Stimulated activated naive CD8-positive, alpha-beta T cell treated with anti-CD3 and anti-CD28 coated beads, Interleukin-15, Interleukin-2, amounts not matched to agents 100 ng/mL and 50 ng/mL, for 24 hours (primary cell): ENCODE data around the gene PXK.
"Not testable (repeated sequence)": the region's sequence is repeated elsewhere in the genome, so short reads cannot be mapped to it uniquely, and the experiment has no call there.

Experiments
- H3K27ac Mint-ChIP-seq: one replicate; pipeline ENCODE4 v1.8.0; 2021; ENCODE audit warnings: mild to moderate bottlenecking, mixed read lengths
- H3K27me3 Mint-ChIP-seq: one replicate; pipeline ENCODE4 v1.8.0; 2021; ENCODE audit warnings: mixed read lengths
- H3K36me3 Mint-ChIP-seq: one replicate; pipeline ENCODE4 v1.8.0; 2021; ENCODE audit warnings: low read depth, mixed read lengths
- H3K4me1 Mint-ChIP-seq: one replicate; pipeline ENCODE4 v1.8.0; 2021; ENCODE audit warnings: low read depth, mixed read lengths
- H3K4me3 Mint-ChIP-seq: one replicate; pipeline ENCODE4 v1.8.0; 2021; ENCODE audit warnings: mild to moderate bottlenecking, mixed read lengths
- H3K9me3 Mint-ChIP-seq: one replicate; pipeline ENCODE4 v1.8.0; 2021; ENCODE audit warnings: mixed read lengths

PXK gene

GRCh38 chr3:58332575-58333188, at the start of gene PXK:
Gene PXK (plus strand): TSS chr3:58332892. CDS start chr3:58332989, 97 bp downstream.
- Mint-ChIP-seq H3K4me3 (peak within 1 kb of the TSS; percentile 98), H3K36me3 (peaks cover 10% of the 10 kb centered on the region), H3K27me3 (no peaks in the 10 kb centered on the region), H3K27ac (peak within 1 kb of the TSS; percentile 92), H3K4me1 (peaks cover 45% of the 10 kb centered on the region), H3K9me3 (no peaks in the 10 kb centered on the region)

DNA sequence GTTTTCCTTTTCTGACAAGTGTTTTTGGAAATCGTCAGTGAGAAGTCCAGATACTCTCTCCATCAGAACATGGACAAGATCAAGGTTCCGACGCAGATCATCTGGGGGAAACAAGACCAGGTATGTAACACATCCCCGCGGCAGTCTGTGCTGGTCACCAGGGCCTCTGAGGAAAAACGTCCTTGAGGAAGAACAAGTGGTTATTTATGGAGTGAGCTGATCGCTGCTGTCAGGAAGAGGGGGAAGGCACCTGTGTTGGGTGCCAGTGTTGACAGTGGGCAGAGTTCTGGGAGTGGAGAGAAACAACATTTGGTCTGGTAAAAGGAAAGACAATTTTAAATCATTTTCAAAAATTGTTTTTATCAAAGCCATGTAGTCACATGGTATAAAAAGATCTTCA, 47.4 kb upstream of the PXK start:
- no peak overlapping the region for H3K27ac Mint-ChIP-seq
- no peaks in the 10 kb centered on the region for H3K9me3 Mint-ChIP-seq
- H3K27me3 Mint-ChIP-seq: no peaks in the 10 kb centered on the region
- H3K36me3 Mint-ChIP-seq: peaks cover 36% of the 10 kb centered on the region
- H3K4me3 Mint-ChIP-seq: no peak overlapping the region
- H3K4me1 Mint-ChIP-seq: no peaks in the 10 kb centered on the region

- peaks cover 30% of the 10 kb centered on the region for H3K36me3 Mint-ChIP-seq
- no peak overlapping the region for H3K27ac Mint-ChIP-seq
- H3K27me3 Mint-ChIP-seq: no peaks in the 10 kb centered on the region
- H3K4me3 Mint-ChIP-seq: no peak overlapping the region
- H3K9me3 Mint-ChIP-seq: no peaks in the 10 kb centered on the region
- no peaks in the 10 kb centered on the region for H3K4me1 Mint-ChIP-seq
Observed at GRCh38 chr3:58287354-58287753, 45.3 kb upstream of the PXK start.

DNA sequence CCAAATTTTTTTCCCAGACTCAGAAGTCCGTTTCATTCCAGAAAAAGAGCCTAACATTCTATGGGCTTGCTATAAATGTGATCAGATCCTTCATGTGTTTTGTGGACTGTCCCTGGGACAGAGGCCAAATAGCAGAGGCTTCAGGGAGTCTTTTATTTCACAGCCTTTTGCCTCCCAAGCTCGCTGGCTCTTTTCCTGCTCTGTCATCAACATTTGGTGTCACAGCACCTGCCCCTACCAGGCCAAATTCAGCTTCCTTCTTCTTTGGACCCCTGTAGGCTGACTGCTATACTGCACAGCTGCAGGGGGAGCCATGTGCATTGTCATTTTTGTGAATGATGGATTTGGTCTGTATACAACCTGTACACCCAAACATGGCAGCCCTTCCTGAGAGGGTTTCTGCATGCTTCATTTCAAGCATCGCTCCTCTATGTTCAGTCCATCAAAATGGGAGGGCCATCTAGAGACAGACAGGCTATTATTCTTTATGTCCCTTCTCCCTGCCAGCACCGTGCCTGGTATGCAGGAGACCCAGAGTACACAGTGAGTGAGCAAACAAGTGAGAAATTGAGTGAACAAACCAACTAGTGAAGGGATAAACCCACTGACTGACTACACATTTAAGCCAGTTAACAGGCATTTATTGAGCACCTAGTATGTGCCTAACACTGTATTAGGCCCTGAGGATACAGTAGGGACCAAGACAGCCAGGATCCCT, 44.5 kb upstream of the PXK start:
- no peaks in the 10 kb centered on the region for H3K27me3 Mint-ChIP-seq
- no peak overlapping the region for H3K4me3 Mint-ChIP-seq
- H3K4me1 Mint-ChIP-seq: no peaks in the 10 kb centered on the region
- H3K9me3 Mint-ChIP-seq: no peaks in the 10 kb centered on the region
- H3K36me3 Mint-ChIP-seq: peaks cover 28% of the 10 kb centered on the region
- H3K27ac Mint-ChIP-seq: no peak overlapping the region

DNA sequence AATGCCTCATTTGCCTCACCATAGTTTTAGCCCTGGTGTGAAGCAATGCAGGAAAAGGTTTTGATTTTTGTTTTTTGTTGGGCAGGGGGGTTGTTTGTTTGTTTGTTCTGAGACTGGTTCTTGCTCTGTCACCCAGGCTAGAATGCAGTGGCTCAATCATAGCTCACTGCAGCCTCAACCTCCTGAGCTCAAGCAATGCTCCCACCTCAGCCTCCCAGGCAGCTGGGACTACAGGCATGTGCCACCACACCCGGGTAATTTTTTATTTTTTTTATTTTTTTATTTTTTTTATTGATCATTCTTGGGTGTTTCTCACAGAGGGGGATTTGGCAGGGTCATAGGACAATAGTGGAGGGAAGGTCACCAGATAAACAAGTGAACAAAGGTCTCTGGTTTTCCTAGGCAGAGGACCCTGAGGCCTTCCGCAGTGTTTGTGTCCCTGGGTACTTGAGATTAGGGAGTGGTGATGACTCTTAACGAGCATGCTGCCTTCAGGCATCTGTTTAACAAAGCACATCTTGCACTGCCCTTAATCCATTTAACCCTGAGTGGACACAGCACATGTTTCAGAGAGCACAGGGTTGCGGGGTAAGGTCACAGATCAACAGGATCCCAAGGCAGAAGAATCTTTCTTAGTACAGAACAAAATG, 43.6 kb upstream of the PXK start:
- not testable (repeated sequence) for H3K27ac Mint-ChIP-seq, H3K4me3 Mint-ChIP-seq, H3K27me3 Mint-ChIP-seq, H3K9me3 Mint-ChIP-seq, H3K4me1 Mint-ChIP-seq
- H3K36me3 Mint-ChIP-seq: peaks cover 23% of the 10 kb centered on the region

GRCh38 chr3:58290446-58290845, 42.2 kb upstream of the PXK start:
- H3K4me3 Mint-ChIP-seq, H3K9me3 Mint-ChIP-seq, H3K27ac Mint-ChIP-seq, H3K27me3 Mint-ChIP-seq, H3K4me1 Mint-ChIP-seq: not testable (repeated sequence)
- H3K36me3 Mint-ChIP-seq: peaks cover 16% of the 10 kb centered on the region

DNA sequence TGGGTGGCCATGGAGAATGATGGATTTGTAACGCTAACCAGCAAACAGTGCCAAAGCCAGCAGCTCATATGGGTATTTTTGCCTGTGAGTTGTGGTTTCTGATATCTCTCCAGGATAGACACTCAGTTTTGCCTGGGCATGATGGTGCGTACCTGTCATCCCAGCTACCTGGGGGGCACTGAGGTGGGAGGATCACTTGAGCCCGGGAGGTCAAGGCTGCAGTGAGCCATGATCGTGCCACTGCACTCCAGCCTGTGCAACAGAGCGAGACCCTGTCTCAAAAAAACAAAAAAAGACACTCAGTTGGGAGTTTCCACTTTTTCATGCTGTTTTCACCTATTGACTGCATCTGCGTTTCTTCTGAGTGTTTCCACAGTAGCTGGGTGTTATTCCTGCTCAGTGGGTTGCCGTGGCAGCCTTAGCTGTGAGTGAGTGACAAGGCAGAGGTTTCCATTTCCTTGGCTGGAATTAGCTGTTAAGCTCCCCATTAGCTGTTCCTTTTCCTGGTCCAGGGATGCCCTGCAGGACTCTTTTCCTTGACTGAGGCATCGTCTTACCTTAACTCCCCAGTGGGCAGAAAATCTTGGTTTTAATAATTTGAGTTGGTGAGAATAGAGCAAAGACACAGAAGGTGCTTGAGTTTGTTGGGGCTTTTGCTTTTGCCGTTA, 40.9 kb upstream of the PXK start:
- Mint-ChIP-seq H3K27ac (no peak overlapping the region), H3K36me3 (peaks cover 11% of the 10 kb centered on the region)

DNA sequence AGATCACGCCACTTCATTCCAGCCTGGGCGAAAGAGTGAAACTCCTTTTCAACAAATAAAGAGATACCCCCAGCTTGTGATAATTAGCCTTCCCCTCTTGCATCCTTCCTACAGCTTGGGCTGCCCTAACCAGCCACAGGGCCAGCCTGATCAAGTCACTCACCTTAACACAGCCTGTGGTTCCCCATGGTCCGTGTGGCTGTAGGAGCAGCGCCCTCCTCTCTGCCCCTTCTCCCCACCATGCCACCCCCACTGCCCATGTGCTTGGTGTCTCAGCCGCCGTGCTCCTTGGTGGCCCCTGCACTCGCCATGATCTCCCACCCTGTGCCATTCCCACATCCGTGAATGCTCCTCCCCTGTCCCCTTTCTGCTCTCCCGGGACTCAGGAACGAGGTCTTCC, 39.8 kb upstream of the PXK start:
- peaks cover 7% of the 10 kb centered on the region for H3K36me3 Mint-ChIP-seq
- H3K9me3 Mint-ChIP-seq: no peaks in the 10 kb centered on the region
- no peak overlapping the region for H3K4me3 Mint-ChIP-seq
- H3K4me1 Mint-ChIP-seq: no peaks in the 10 kb centered on the region
- no peak overlapping the region for H3K27ac Mint-ChIP-seq
- H3K27me3 Mint-ChIP-seq: no peaks in the 10 kb centered on the region

More for the DNA sequence above, 40.9 kb upstream of the PXK start:
- H3K4me1 Mint-ChIP-seq: no peaks in the 10 kb centered on the region
- no peak overlapping the region for H3K4me3 Mint-ChIP-seq
- H3K27me3 Mint-ChIP-seq: no peaks in the 10 kb centered on the region
- H3K9me3 Mint-ChIP-seq: no peaks in the 10 kb centered on the region

GRCh38 chr3:58293516-58293915, 39.2 kb upstream of the PXK start:
- Mint-ChIP-seq H3K27me3 (peaks cover 4% of the 10 kb centered on the region), H3K9me3 (no peaks in the 10 kb centered on the region), H3K27ac (no peak overlapping the region), H3K36me3 (peaks cover 3% of the 10 kb centered on the region), H3K4me3 (no peak overlapping the region), H3K4me1 (no peaks in the 10 kb centered on the region)

DNA sequence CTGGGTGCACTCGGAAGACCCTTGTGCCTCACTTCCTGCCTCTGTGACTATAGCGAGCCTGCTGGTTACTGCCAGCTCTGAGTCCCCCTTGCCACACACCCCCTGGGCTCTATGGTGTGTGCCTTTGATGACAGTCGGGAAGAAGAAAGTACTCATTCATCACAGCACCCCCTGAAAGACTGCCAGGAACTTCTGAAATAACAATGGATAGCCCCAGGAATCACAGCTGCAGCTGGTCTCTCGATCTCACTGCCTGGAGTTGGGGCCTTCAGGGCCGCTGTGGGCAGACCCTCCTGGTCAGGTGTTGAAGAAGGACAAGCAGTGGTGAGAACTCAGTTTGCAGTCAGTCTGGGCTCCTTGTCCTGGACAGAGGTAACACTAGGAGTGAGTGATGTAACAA, 36.4 kb upstream of the PXK start:
- no peaks in the 10 kb centered on the region for H3K9me3 Mint-ChIP-seq

GRCh38 chr3:58296843-58297242, 35.8 kb upstream of the PXK start:
- H3K9me3 Mint-ChIP-seq: no peaks in the 10 kb centered on the region
- no peaks in the 10 kb centered on the region for H3K4me1 Mint-ChIP-seq
- H3K27me3 Mint-ChIP-seq: peaks cover 18% of the 10 kb centered on the region

More for the DNA sequence above, 36.4 kb upstream of the PXK start:
- no peaks in the 10 kb centered on the region for H3K36me3 Mint-ChIP-seq
- H3K4me3 Mint-ChIP-seq: no peak overlapping the region
- H3K27me3 Mint-ChIP-seq: peaks cover 14% of the 10 kb centered on the region
- no peaks in the 10 kb centered on the region for H3K4me1 Mint-ChIP-seq
- H3K27ac Mint-ChIP-seq: no peak overlapping the region

DNA sequence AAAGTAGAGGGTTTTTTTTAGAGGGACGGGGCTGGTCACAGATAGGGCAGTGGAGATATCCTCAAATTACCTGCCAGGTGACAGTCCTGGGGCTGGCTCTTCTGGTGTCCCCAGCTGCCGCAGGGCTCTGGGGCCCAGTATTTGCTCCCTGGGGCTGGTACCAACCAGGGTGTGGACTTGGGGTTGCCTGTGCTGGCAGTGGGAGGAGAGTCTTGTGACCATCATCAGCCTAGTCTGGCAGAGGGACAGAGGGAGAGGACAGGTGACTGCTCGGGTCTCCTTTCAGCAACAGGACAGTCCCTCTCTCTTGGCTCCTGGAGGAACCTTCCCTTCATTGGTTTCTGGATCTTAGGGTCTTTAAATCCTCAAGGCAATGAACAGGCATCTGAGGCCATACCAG, 34.5 kb upstream of the PXK start:
- peaks cover 18% of the 10 kb centered on the region for H3K27me3 Mint-ChIP-seq
- no peaks in the 10 kb centered on the region for H3K9me3 Mint-ChIP-seq
- H3K4me1 Mint-ChIP-seq: no peaks in the 10 kb centered on the region
- H3K36me3 Mint-ChIP-seq: no peaks in the 10 kb centered on the region
- H3K27ac Mint-ChIP-seq: no peak overlapping the region
- H3K4me3 Mint-ChIP-seq: no peak overlapping the region

More at GRCh38 chr3:58296843-58297242, 35.8 kb upstream of the PXK start:
- no peak overlapping the region for H3K27ac Mint-ChIP-seq
- H3K4me3 Mint-ChIP-seq: no peak overlapping the region
- no peaks in the 10 kb centered on the region for H3K36me3 Mint-ChIP-seq

DNA sequence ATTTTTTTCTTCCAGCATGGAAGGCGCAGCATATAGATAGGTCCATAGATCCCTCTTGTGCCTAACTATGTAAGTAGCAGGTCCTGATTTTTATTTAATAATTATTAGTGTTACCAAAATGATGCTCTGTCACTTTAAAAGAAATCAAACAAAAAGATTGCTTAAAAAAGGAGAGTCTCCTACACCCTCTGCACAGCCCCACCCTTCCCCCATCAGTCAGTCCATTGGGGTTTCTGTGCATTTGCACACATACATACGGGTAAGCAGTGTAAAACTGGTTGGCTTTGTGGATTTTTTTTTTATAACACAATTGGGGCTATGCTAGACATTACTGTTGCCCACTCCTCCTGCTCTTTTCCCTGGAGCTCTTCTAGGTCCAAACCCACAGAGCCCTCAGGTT, 33.6 kb upstream of the PXK start:
- Mint-ChIP-seq H3K4me1 (no peaks in the 10 kb centered on the region), H3K27ac (no peak overlapping the region), H3K36me3 (no peaks in the 10 kb centered on the region)

GRCh38 chr3:58299839-58300516, 32.7 kb upstream of the PXK start:
- Mint-ChIP-seq H3K27me3 (peaks cover 18% of the 10 kb centered on the region), H3K4me1 (no peaks in the 10 kb centered on the region), H3K27ac (no peak overlapping the region), H3K4me3 (no peak overlapping the region), H3K9me3 (no peaks in the 10 kb centered on the region), H3K36me3 (no peaks in the 10 kb centered on the region)

More for the DNA sequence above, 33.6 kb upstream of the PXK start:
- peaks cover 18% of the 10 kb centered on the region for H3K27me3 Mint-ChIP-seq
- no peak overlapping the region for H3K4me3 Mint-ChIP-seq
- H3K9me3 Mint-ChIP-seq: no peaks in the 10 kb centered on the region
